Adipocyte (in vitro differentiated cells): ENCODE results near the gene KCTD6.
"Not testable (repeated sequence)": the region's sequence is repeated elsewhere in the genome, so short reads cannot be mapped to it uniquely, and the experiment has no call there.

Source experiments
- DNase-seq: peaks from one replicate; pipeline ENCODE4 v3.0.0-alpha.2; 2015; ENCODE audit warnings: low read depth
- H3K27me3 ChIP-seq: replicated peaks from 2 replicates; pipeline ENCODE4 v1.7.0; 2013; ENCODE audit warnings: mild to moderate bottlenecking, low read length, moderate library complexity; ENCODE audit not compliant: control insufficient read depth, insufficient read depth
- H3K36me3 ChIP-seq: 2 replicates; pipeline ENCODE4 v1.7.0; 2013; ENCODE audit warnings: low read length, mild to moderate bottlenecking, moderate library complexity; ENCODE audit not compliant: control insufficient read depth, insufficient read depth, severe bottlenecking
- H3K4me1 ChIP-seq: 2 replicates; pipeline ENCODE4 v1.7.0; 2013; ENCODE audit warnings: mild to moderate bottlenecking, low read length, moderate library complexity; ENCODE audit not compliant: control insufficient read depth, insufficient read depth
- H3K4me3 ChIP-seq: 2 replicates; pipeline ENCODE4 v1.7.0; 2013; ENCODE audit warnings: mild to moderate bottlenecking, low read length, moderate library complexity
- H3K9ac ChIP-seq: 2 replicates; pipeline ENCODE4 v1.7.0; 2013; ENCODE audit warnings: mild to moderate bottlenecking, low read length, moderate library complexity
- H3K9me3 ChIP-seq: 2 replicates; pipeline ENCODE4 v1.7.0; 2013; ENCODE audit warnings: mild to moderate bottlenecking, low read length, moderate library complexity; ENCODE audit not compliant: control insufficient read depth

The KCTD6 gene

GRCh38 chr3:58514405-58514804, 22.5 kb downstream of the KCTD6 start:
- Histone ChIP-seq H3K36me3 (peaks cover 63% of the 10 kb centered on the region), H3K9ac (no peak overlapping the region), H3K4me1 (peaks cover 11% of the 10 kb centered on the region), H3K27me3 (no peaks in the 10 kb centered on the region), H3K9me3 (no peaks in the 10 kb centered on the region), H3K4me3 (no peak overlapping the region)
- no peak for DNase-seq

- Histone ChIP-seq H3K9ac (no peak overlapping the region), H3K4me1 (peaks cover 15% of the 10 kb centered on the region), H3K4me3 (no peak overlapping the region), H3K36me3 (peaks cover 77% of the 10 kb centered on the region), H3K9me3 (no peaks in the 10 kb centered on the region), H3K27me3 (no peaks in the 10 kb centered on the region)
- DNase-seq = peak; percentile 23
These were observed 26.4 kb downstream of the KCTD6 start for GRCh38 chr3:58518291-58518789.

- peaks cover 77% of the 10 kb centered on the region for H3K36me3 ChIP-seq
- no peaks in the 10 kb centered on the region for H3K9me3 ChIP-seq
- no peak for DNase-seq
- H3K27me3 ChIP-seq = no peaks in the 10 kb centered on the region
- H3K4me3 ChIP-seq = no peak overlapping the region
- H3K4me1 ChIP-seq = peaks cover 15% of the 10 kb centered on the region
- H3K9ac ChIP-seq = no peak overlapping the region
These were observed 27.9 kb downstream of the KCTD6 start for GRCh38 chr3:58519668-58520402.

GRCh38 chr3:58520403-58521335, 28.8 kb downstream of the KCTD6 start:
- Histone ChIP-seq H3K4me1 (peaks cover 15% of the 10 kb centered on the region), H3K27me3 (no peaks in the 10 kb centered on the region), H3K9me3 (no peaks in the 10 kb centered on the region), H3K4me3 (no peak overlapping the region), H3K36me3 (peaks cover 76% of the 10 kb centered on the region), H3K9ac (no peak overlapping the region)
- no peak for DNase-seq

- Histone ChIP-seq H3K9ac (no peak overlapping the region), H3K36me3 (peaks cover 75% of the 10 kb centered on the region), H3K4me1 (peaks cover 18% of the 10 kb centered on the region), H3K9me3 (no peaks in the 10 kb centered on the region), H3K27me3 (no peaks in the 10 kb centered on the region), H3K4me3 (no peak overlapping the region)
- no peak for DNase-seq
These were observed 29.4 kb downstream of the KCTD6 start for GRCh38 chr3:58521336-58521670.

GRCh38 chr3:58521917-58522631, 30.2 kb downstream of the KCTD6 start:
- Histone ChIP-seq H3K36me3 (peaks cover 71% of the 10 kb centered on the region), H3K9ac (no peak overlapping the region), H3K4me3 (no peak overlapping the region), H3K27me3 (no peaks in the 10 kb centered on the region), H3K4me1 (peaks cover 25% of the 10 kb centered on the region), H3K9me3 (no peaks in the 10 kb centered on the region)
- no peak for DNase-seq

- no peak for DNase-seq
- peaks cover 69% of the 10 kb centered on the region for H3K36me3 ChIP-seq
- no peaks in the 10 kb centered on the region for H3K9me3 ChIP-seq
- H3K4me1 ChIP-seq = peaks cover 25% of the 10 kb centered on the region
- H3K9ac ChIP-seq = no peak overlapping the region
- no peak overlapping the region for H3K4me3 ChIP-seq
- no peaks in the 10 kb centered on the region for H3K27me3 ChIP-seq
These were observed 31.0 kb downstream of the KCTD6 start for GRCh38 chr3:58522759-58523425.

GRCh38 chr3:58524326-58524888, 32.5 kb downstream of the KCTD6 start:
- no peak for DNase-seq
- no peaks in the 10 kb centered on the region for H3K9me3 ChIP-seq
- no peak overlapping the region for H3K9ac ChIP-seq
- H3K4me1 ChIP-seq = peaks cover 18% of the 10 kb centered on the region
- H3K27me3 ChIP-seq = no peaks in the 10 kb centered on the region
- peaks cover 73% of the 10 kb centered on the region for H3K36me3 ChIP-seq
- H3K4me3 ChIP-seq = no peak overlapping the region

- Histone ChIP-seq H3K9ac (no peak overlapping the region), H3K4me1 (peaks cover 18% of the 10 kb centered on the region), H3K36me3 (peaks cover 72% of the 10 kb centered on the region), H3K9me3 (no peaks in the 10 kb centered on the region), H3K4me3 (no peak overlapping the region), H3K27me3 (no peaks in the 10 kb centered on the region)
- peak; percentile 83 for DNase-seq
These were observed 34.6 kb downstream of the KCTD6 start for GRCh38 chr3:58526515-58526957.

- H3K9me3 ChIP-seq = not testable (repeated sequence)
- peaks cover 70% of the 10 kb centered on the region for H3K36me3 ChIP-seq
These were observed 35.5 kb downstream of the KCTD6 start for GRCh38 chr3:58527440-58527839.

More at GRCh38 chr3:58527440-58527839, 35.5 kb downstream of the KCTD6 start:
- not testable (repeated sequence) for H3K27me3 ChIP-seq, DNase-seq, H3K9ac ChIP-seq, H3K4me3 ChIP-seq
- peaks cover 17% of the 10 kb centered on the region for H3K4me1 ChIP-seq
